Activated CD4-positive, alpha-beta T cell treated with anti-CD3 and anti-CD28 coated beads, Interleukin-2, amount 10 ng/mL, durations not matched to agents 24 days and 14 days (primary cell): ENCODE measurements around the gene KCNQ1OT1. TPM values are rescaled to one million over a fixed set of nuclear protein-coding genes. Genes with fewer than 3 reads are reported as not detected.

Experiments
- DNase-seq: peaks from one replicate; pipeline ENCODE4 v3.0.0; 2022
- H3K27ac Mint-ChIP-seq: one replicate; pipeline ENCODE4 v1.8.0; 2022; ENCODE audit warnings: mild to moderate bottlenecking, mixed read lengths
- H3K27me3 Mint-ChIP-seq: one replicate; pipeline ENCODE4 v1.8.0; 2022; ENCODE audit warnings: mixed read lengths
- H3K36me3 Mint-ChIP-seq: one replicate; pipeline ENCODE4 v1.8.0; 2022; ENCODE audit warnings: low read depth, mild to moderate bottlenecking, mixed read lengths
- H3K4me1 Mint-ChIP-seq: one replicate; pipeline ENCODE4 v1.8.0; 2021; ENCODE audit warnings: mixed read lengths
- H3K4me3 Mint-ChIP-seq: one replicate; pipeline ENCODE4 v1.8.0; 2022; ENCODE audit warnings: mild to moderate bottlenecking, moderate library complexity, mixed read lengths
- H3K9me3 Mint-ChIP-seq: one replicate; pipeline ENCODE4 v1.8.0; 2021; ENCODE audit warnings: mixed read lengths
- intact Hi-C: fragments of 100-400 bp; cut with micrococcal nuclease; formaldehyde crosslinking; loops from one replicate; pipeline ENCODE4 v1.15.1; 2023
- total RNA-seq: library from RNA; stranded (reverse); gene quantifications from 2 replicates; pipeline ENCODE4 v1.2.3, GENCODE V29; 2022

KCNQ1OT1 gene
- total RNA-seq, 1 donor from 2014 or later, result 0.61 TPM

- no peak for DNase-seq
- Mint-ChIP-seq H3K27me3 (no peaks in the 10 kb centered on the region), H3K36me3 (no peaks in the 10 kb centered on the region), H3K27ac (no peak overlapping the region), H3K9me3 (no peaks in the 10 kb centered on the region), H3K4me1 (no peaks in the 10 kb centered on the region), H3K4me3 (no peak overlapping the region)
- intact Hi-C loops, result no loop called here
These were observed 125.0 kb downstream of the KCNQ1OT1 start for GRCh38 chr11:2574553-2575535.

- Mint-ChIP-seq H3K4me3 (no peak overlapping the region), H3K36me3 (no peaks in the 10 kb centered on the region), H3K27me3 (no peaks in the 10 kb centered on the region), H3K9me3 (no peaks in the 10 kb centered on the region), H3K27ac (no peak overlapping the region), H3K4me1 (no peaks in the 10 kb centered on the region)
- no peak for DNase-seq
- intact Hi-C loops, result no loop called here
These were observed 125.7 kb downstream of the KCNQ1OT1 start for GRCh38 chr11:2574043-2574552.

- H3K4me3 Mint-ChIP-seq, result no peak overlapping the region
These were observed 126.4 kb downstream of the KCNQ1OT1 start for GRCh38 chr11:2573240-2574042.

GRCh38 chr11:2572491-2573239 lies 127.1 kb downstream of the KCNQ1OT1 start:
- Mint-ChIP-seq H3K36me3 (no peaks in the 10 kb centered on the region), H3K9me3 (no peaks in the 10 kb centered on the region), H3K4me1 (no peaks in the 10 kb centered on the region), H3K4me3 (no peak overlapping the region), H3K27ac (no peak overlapping the region), H3K27me3 (no peaks in the 10 kb centered on the region)
- no peak for DNase-seq
- intact Hi-C loops, result no loop called here

More at GRCh38 chr11:2573240-2574042, 126.4 kb downstream of the KCNQ1OT1 start:
- intact Hi-C loops, result no loop called here
- H3K36me3 Mint-ChIP-seq, result no peaks in the 10 kb centered on the region
- no peaks in the 10 kb centered on the region for H3K9me3 Mint-ChIP-seq
- H3K27me3 Mint-ChIP-seq, result no peaks in the 10 kb centered on the region
- no peak overlapping the region for H3K27ac Mint-ChIP-seq
- no peaks in the 10 kb centered on the region for H3K4me1 Mint-ChIP-seq
- no peak for DNase-seq

GRCh38 chr11:2571598-2572281 lies 128.1 kb downstream of the KCNQ1OT1 start:
- Mint-ChIP-seq H3K4me1 (no peaks in the 10 kb centered on the region), H3K36me3 (no peaks in the 10 kb centered on the region), H3K9me3 (no peaks in the 10 kb centered on the region), H3K27ac (no peak overlapping the region), H3K27me3 (no peaks in the 10 kb centered on the region), H3K4me3 (no peak overlapping the region)
- DNase-seq, result no peak
- intact Hi-C loops, result no loop called here

GRCh38 chr11:2570841-2571597 lies 128.8 kb downstream of the KCNQ1OT1 start:
- no peaks in the 10 kb centered on the region for H3K9me3 Mint-ChIP-seq
- H3K36me3 Mint-ChIP-seq, result no peaks in the 10 kb centered on the region
- intact Hi-C loops, result no loop called here
- DNase-seq, result no peak
- H3K27ac Mint-ChIP-seq, result no peak overlapping the region
- no peaks in the 10 kb centered on the region for H3K4me1 Mint-ChIP-seq
- no peaks in the 10 kb centered on the region for H3K27me3 Mint-ChIP-seq
- no peak overlapping the region for H3K4me3 Mint-ChIP-seq

- Mint-ChIP-seq H3K27ac (no peak overlapping the region), H3K27me3 (no peaks in the 10 kb centered on the region), H3K36me3 (no peaks in the 10 kb centered on the region), H3K4me1 (no peaks in the 10 kb centered on the region), H3K9me3 (no peaks in the 10 kb centered on the region), H3K4me3 (no peak overlapping the region)
- DNase-seq, result no peak
- intact Hi-C loops, result no loop called here
These were observed 129.5 kb downstream of the KCNQ1OT1 start for GRCh38 chr11:2570211-2570811.

- intact Hi-C loops, result no loop called here
- H3K27me3 Mint-ChIP-seq, result no peaks in the 10 kb centered on the region
These were observed 130.0 kb downstream of the KCNQ1OT1 start for GRCh38 chr11:2569731-2570210.

GRCh38 chr11:2569321-2569721 lies 130.5 kb downstream of the KCNQ1OT1 start:
- H3K27me3 Mint-ChIP-seq, result no peaks in the 10 kb centered on the region
- H3K9me3 Mint-ChIP-seq, result no peaks in the 10 kb centered on the region
- intact Hi-C loops, result no loop called here
- H3K4me3 Mint-ChIP-seq, result no peak overlapping the region
- no peak overlapping the region for H3K27ac Mint-ChIP-seq
- H3K4me1 Mint-ChIP-seq, result no peaks in the 10 kb centered on the region
- H3K36me3 Mint-ChIP-seq, result no peaks in the 10 kb centered on the region
- DNase-seq, result no peak

More at GRCh38 chr11:2569731-2570210, 130.0 kb downstream of the KCNQ1OT1 start:
- H3K4me3 Mint-ChIP-seq, result no peak overlapping the region
- no peaks in the 10 kb centered on the region for H3K4me1 Mint-ChIP-seq
- H3K9me3 Mint-ChIP-seq, result no peaks in the 10 kb centered on the region
- DNase-seq, result no peak
- H3K27ac Mint-ChIP-seq, result no peak overlapping the region
- H3K36me3 Mint-ChIP-seq, result no peaks in the 10 kb centered on the region

- DNase-seq, result no peak
These were observed 132.6 kb downstream of the KCNQ1OT1 start for GRCh38 chr11:2567026-2567671.

GRCh38 chr11:2566223-2567025 lies 133.4 kb downstream of the KCNQ1OT1 start:
- H3K9me3 Mint-ChIP-seq, result no peaks in the 10 kb centered on the region
- no peaks in the 10 kb centered on the region for H3K36me3 Mint-ChIP-seq
- H3K27ac Mint-ChIP-seq, result no peak overlapping the region
- DNase-seq, result no peak
- no peaks in the 10 kb centered on the region for H3K27me3 Mint-ChIP-seq
- H3K4me3 Mint-ChIP-seq, result no peak overlapping the region
- intact Hi-C loops, result no loop called here
- no peaks in the 10 kb centered on the region for H3K4me1 Mint-ChIP-seq

More at GRCh38 chr11:2567026-2567671, 132.6 kb downstream of the KCNQ1OT1 start:
- intact Hi-C loops, result no loop called here
- H3K4me3 Mint-ChIP-seq, result no peak overlapping the region
- no peaks in the 10 kb centered on the region for H3K4me1 Mint-ChIP-seq
- H3K9me3 Mint-ChIP-seq, result no peaks in the 10 kb centered on the region
- H3K27ac Mint-ChIP-seq, result no peak overlapping the region
- H3K27me3 Mint-ChIP-seq, result no peaks in the 10 kb centered on the region
- no peaks in the 10 kb centered on the region for H3K36me3 Mint-ChIP-seq
